PC-9 (cell line): ENCODE data around the gene TMEM45B.

Experiments
- CTCF ChIP-seq: fragments of 200-600 bp; sonication (generic); conservative IDR thresholded peaks from 2 replicates; pipeline ENCODE4 v1.6.1; 2017; ENCODE audit warnings: mixed run types, antibody characterized with exemption, mild to moderate bottlenecking, moderate library complexity
- EZH2 ChIP-seq: fragments of 200-600 bp; sonication (generic); IDR thresholded peaks from 2 replicates; pipeline ENCODE4 v1.8.0; 2017; ENCODE audit warnings: antibody characterized with exemption, low read depth

- no peak for TF ChIP-seq CTCF
- TF ChIP-seq EZH2: no peak
Measured at GRCh38 chr11:129814244-129815014, 1.2 kb upstream of the TMEM45B start.
